ENCODE measurements around the gene DNAH9.

Gene DNAH9

GRCh38 chr17:11772031-11772430 is 173.8 kb downstream of the DNAH9 start:
- DNase-seq = no peak

- no peak for DNase-seq
These were observed 181.6 kb downstream of the DNAH9 start for GRCh38 chr17:11779892-11780291.

- DNase-seq = no peak
These were observed 182.4 kb downstream of the DNAH9 start for GRCh38 chr17:11780621-11781020.

- DNase-seq = no peak
These were observed 188.6 kb downstream of the DNAH9 start for GRCh38 chr17:11786711-11787438.

- DNase-seq = no peak
These were observed 197.6 kb downstream of the DNAH9 start for GRCh38 chr17:11795906-11796305.

- DNase-seq = no peak
These were observed 199.5 kb downstream of the DNAH9 start for GRCh38 chr17:11797803-11798202.

GRCh38 chr17:11803231-11803969 is 205.1 kb downstream of the DNAH9 start:
- DNase-seq = peak; percentile 80

GRCh38 chr17:11805138-11805537 is 206.9 kb downstream of the DNAH9 start:
- no peak for DNase-seq

GRCh38 chr17:11805952-11806351 is 207.7 kb downstream of the DNAH9 start:
- DNase-seq = no peak

- no peak for DNase-seq
These were observed 209.3 kb downstream of the DNAH9 start for GRCh38 chr17:11807606-11808005.

- no peak for DNase-seq
These were observed 215.0 kb downstream of the DNAH9 start for GRCh38 chr17:11813278-11813677.

GRCh38 chr17:11813871-11814270 is 215.6 kb downstream of the DNAH9 start:
- no peak for DNase-seq

GRCh38 chr17:11814655-11815262 is 216.5 kb downstream of the DNAH9 start:
- DNase-seq = no peak

GRCh38 chr17:11816409-11816808 is 218.1 kb downstream of the DNAH9 start:
- DNase-seq = no peak

- peak; percentile 67 for DNase-seq
These were observed 225.6 kb downstream of the DNAH9 start for GRCh38 chr17:11823862-11824261.

GRCh38 chr17:11825572-11826209 is 227.4 kb downstream of the DNAH9 start:
- no peak for DNase-seq

- DNase-seq = no peak
These were observed 234.3 kb downstream of the DNAH9 start for GRCh38 chr17:11832401-11833137.

- no peak for DNase-seq
These were observed 238.2 kb downstream of the DNAH9 start for GRCh38 chr17:11836508-11836907.

GRCh38 chr17:11840052-11840451 is 241.8 kb downstream of the DNAH9 start:
- no peak for DNase-seq

- DNase-seq = no peak
These were observed 242.6 kb downstream of the DNAH9 start for GRCh38 chr17:11840831-11841230.

- DNase-seq = no peak
These were observed 250.1 kb downstream of the DNAH9 start for GRCh38 chr17:11848330-11848729.

- DNase-seq = no peak
These were observed 254.0 kb downstream of the DNAH9 start for GRCh38 chr17:11852231-11852630.

GRCh38 chr17:11852912-11853311 is 254.6 kb downstream of the DNAH9 start:
- DNase-seq = no peak

Data from eye (tissue), 1 donor.